UCSD-AML1 (cell line): ENCODE data around the gene GABBR2.
A peak's percentile ranks its signal among the peaks of the same experiment; 100 is the strongest.

Experiments
- DNase-seq: peaks from one replicate; lab custom pipeline; 2025; ENCODE audit not compliant: unreplicated experiment; lab: John Stamatoyannopoulos, UW

The GABBR2 gene

GRCh38 chr9:98551511-98552286 is 157.0 kb downstream of the GABBR2 start:
- DNase-seq: no peak

GRCh38 chr9:98550206-98550820 is 158.4 kb downstream of the GABBR2 start:
- DNase-seq: no peak

GRCh38 chr9:98549401-98549800 is 159.3 kb downstream of the GABBR2 start:
- DNase-seq: no peak

GRCh38 chr9:98547606-98548005 is 161.1 kb downstream of the GABBR2 start:
- DNase-seq: no peak

GRCh38 chr9:98545021-98545420 is 163.7 kb downstream of the GABBR2 start:
- no peak for DNase-seq

- DNase-seq: no peak
Observed at GRCh38 chr9:98541684-98542230, 167.0 kb downstream of the GABBR2 start.

GRCh38 chr9:98540476-98540875 is 168.3 kb downstream of the GABBR2 start:
- no peak for DNase-seq

GRCh38 chr9:98539954-98540353 is 168.8 kb downstream of the GABBR2 start:
- DNase-seq: no peak

GRCh38 chr9:98538626-98539031 is 170.1 kb downstream of the GABBR2 start:
- DNase-seq: no peak

GRCh38 chr9:98538203-98538602 is 170.5 kb downstream of the GABBR2 start:
- no peak for DNase-seq

GRCh38 chr9:98536542-98537173 is 172.1 kb downstream of the GABBR2 start:
- peak; percentile 52 for DNase-seq

- no peak for DNase-seq
Observed at GRCh38 chr9:98533866-98534265, 174.9 kb downstream of the GABBR2 start.

- DNase-seq: no peak
Observed at GRCh38 chr9:98533132-98533531, 175.6 kb downstream of the GABBR2 start.

GRCh38 chr9:98532574-98532973 is 176.2 kb downstream of the GABBR2 start:
- DNase-seq: no peak

- DNase-seq: no peak
Observed at GRCh38 chr9:98532147-98532546, 176.6 kb downstream of the GABBR2 start.

GRCh38 chr9:98530806-98531386 is 177.8 kb downstream of the GABBR2 start:
- DNase-seq: no peak

- DNase-seq: no peak
Observed at GRCh38 chr9:98530275-98530674, 178.5 kb downstream of the GABBR2 start.

- DNase-seq: no peak
Observed at GRCh38 chr9:98529841-98530240, 178.9 kb downstream of the GABBR2 start.

GRCh38 chr9:98523231-98523901 is 185.4 kb downstream of the GABBR2 start:
- no peak for DNase-seq

GRCh38 chr9:98522487-98522886 is 186.2 kb downstream of the GABBR2 start:
- no peak for DNase-seq

- no peak for DNase-seq
Observed at GRCh38 chr9:98521141-98521540, 187.6 kb downstream of the GABBR2 start.
